ENCODE measurements around the gene PET100. TPM values are rescaled to one million over a fixed set of nuclear protein-coding genes. Genes with fewer than 3 reads are reported as not detected.
"Not testable (repeated sequence)": the region's sequence is repeated elsewhere in the genome, so short reads cannot be mapped to it uniquely, and the experiment has no call there.

Gene PET100
- total RNA-seq, 1 donor from 2014 or later = 186 TPM

DNA sequence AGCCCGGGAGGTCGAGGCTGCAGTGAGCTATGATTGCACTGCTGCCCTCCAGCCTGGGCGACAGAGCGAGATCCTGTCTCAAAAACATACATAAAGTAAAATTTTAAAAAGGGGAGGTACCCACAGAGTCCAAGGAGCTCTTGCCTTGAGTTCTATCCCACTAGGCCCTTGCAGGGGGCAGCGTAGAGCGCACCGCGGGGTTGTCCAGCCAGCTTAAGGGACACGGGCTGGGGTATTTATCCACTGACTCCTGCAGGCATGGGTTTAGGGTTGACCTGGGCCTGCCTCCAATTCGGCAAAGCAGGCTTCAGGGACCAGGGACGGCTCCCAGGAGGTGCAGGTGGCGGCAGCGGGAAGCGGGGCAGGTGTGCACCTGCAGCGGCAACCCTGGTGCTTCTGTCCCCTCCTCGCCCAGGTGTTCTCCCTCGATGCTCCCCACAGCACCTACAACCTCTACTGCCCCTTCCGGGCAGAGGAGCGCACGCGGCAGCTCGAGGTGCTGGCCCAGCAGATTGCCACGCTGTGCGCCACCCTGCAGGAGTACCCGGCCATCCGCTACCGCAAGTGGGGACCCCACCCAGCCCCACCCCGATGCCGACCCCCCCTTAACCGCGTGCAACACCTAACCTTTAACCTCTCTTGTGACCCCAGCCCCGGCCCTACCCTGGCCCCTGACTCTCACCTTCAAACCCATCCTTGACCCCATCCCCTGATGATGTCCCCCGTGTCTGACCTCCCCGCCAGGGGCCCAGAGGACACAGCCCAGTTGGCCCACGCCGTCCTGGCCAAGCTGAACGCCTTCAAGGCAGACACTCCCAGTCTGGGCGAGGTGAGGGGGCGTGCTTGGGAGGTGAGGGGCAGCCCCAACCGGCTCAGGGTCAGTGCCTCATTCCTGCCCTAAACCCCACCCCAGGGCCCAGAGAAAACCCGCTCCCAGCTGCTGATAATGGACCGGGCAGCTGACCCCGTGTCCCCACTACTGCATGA lies 12.0 kb downstream of the PET100 start:
- Mint-ChIP-seq H3K36me3 (ENCODE audit: unreplicated experiment) (no peaks in the 10 kb centered on the region), H3K27ac (ENCODE audit: unreplicated experiment) (no peak overlapping the region), H3K4me1 (ENCODE audit: low read depth, unreplicated experiment) (peaks cover 14% of the 10 kb centered on the region), H3K9me3 (ENCODE audit: unreplicated experiment) (peaks cover 12% of the 10 kb centered on the region), H3K27me3 (ENCODE audit: unreplicated experiment) (peaks cover 16% of the 10 kb centered on the region), H3K4me3 (ENCODE audit: unreplicated experiment) (no peak overlapping the region)
- peak; percentile 15 for TF ChIP-seq CTCF (IDR thresholded peaks at IDR 0.05; ENCODE audit: partially characterized antibody, unreplicated experiment)
- no peak for DNase-seq

DNA sequence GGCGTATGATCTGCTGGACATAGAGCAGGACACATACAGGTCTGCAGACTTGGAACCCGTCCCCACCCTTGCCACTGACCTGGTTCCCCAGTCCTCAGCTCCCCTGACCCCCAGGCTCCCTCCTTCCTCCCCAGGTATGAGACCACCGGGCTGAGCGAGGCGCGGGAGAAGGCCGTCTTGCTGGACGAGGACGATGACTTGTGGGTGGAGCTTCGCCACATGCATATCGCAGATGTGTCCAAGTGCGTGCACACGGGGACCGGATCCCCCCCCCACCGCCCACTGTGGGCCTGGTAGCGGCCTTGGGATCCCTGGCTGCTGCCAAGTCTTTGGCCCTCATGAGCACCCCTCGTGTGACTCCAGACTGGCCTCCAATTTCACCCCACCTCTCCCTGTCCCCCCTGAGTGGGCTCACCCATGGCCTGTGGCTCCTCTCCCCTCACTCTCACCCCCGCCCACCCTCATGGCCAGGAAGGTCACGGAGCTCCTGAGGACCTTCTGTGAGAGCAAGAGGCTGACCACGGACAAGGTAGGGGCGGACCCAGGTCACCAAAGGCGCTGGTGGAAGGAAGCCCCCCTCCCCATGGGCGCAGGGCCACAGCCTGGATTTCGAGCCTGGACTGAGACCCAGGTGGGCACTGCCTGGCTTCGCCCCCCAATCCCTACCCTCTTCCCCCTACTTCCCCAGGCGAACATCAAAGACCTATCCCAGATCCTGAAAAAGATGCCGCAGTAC lies 12.9 kb downstream of the PET100 start:
- Mint-ChIP-seq H3K27me3 (ENCODE audit: unreplicated experiment) (peaks cover 13% of the 10 kb centered on the region), H3K9me3 (ENCODE audit: unreplicated experiment) (peaks cover 12% of the 10 kb centered on the region), H3K27ac (ENCODE audit: unreplicated experiment) (no peak overlapping the region), H3K4me3 (ENCODE audit: unreplicated experiment) (no peak overlapping the region), H3K4me1 (ENCODE audit: low read depth, unreplicated experiment) (peaks cover 14% of the 10 kb centered on the region), H3K36me3 (ENCODE audit: unreplicated experiment) (no peaks in the 10 kb centered on the region)
- no peak for DNase-seq
- no peak for TF ChIP-seq CTCF (IDR thresholded peaks at IDR 0.05; ENCODE audit: partially characterized antibody, unreplicated experiment)

GRCh38 chr19:7643031-7643415 lies 13.4 kb downstream of the PET100 start:
- H3K36me3 Mint-ChIP-seq (ENCODE audit: unreplicated experiment) = no peaks in the 10 kb centered on the region
- no peak overlapping the region for H3K4me3 Mint-ChIP-seq (ENCODE audit: unreplicated experiment)
- H3K9me3 Mint-ChIP-seq (ENCODE audit: unreplicated experiment) = peaks cover 11% of the 10 kb centered on the region
- no peak for TF ChIP-seq CTCF (IDR thresholded peaks at IDR 0.05; ENCODE audit: partially characterized antibody, unreplicated experiment)
- DNase-seq = no peak
- no peak overlapping the region for H3K27ac Mint-ChIP-seq (ENCODE audit: unreplicated experiment)
- H3K27me3 Mint-ChIP-seq (ENCODE audit: unreplicated experiment) = peaks cover 13% of the 10 kb centered on the region
- peaks cover 14% of the 10 kb centered on the region for H3K4me1 Mint-ChIP-seq (ENCODE audit: low read depth, unreplicated experiment)

DNA sequence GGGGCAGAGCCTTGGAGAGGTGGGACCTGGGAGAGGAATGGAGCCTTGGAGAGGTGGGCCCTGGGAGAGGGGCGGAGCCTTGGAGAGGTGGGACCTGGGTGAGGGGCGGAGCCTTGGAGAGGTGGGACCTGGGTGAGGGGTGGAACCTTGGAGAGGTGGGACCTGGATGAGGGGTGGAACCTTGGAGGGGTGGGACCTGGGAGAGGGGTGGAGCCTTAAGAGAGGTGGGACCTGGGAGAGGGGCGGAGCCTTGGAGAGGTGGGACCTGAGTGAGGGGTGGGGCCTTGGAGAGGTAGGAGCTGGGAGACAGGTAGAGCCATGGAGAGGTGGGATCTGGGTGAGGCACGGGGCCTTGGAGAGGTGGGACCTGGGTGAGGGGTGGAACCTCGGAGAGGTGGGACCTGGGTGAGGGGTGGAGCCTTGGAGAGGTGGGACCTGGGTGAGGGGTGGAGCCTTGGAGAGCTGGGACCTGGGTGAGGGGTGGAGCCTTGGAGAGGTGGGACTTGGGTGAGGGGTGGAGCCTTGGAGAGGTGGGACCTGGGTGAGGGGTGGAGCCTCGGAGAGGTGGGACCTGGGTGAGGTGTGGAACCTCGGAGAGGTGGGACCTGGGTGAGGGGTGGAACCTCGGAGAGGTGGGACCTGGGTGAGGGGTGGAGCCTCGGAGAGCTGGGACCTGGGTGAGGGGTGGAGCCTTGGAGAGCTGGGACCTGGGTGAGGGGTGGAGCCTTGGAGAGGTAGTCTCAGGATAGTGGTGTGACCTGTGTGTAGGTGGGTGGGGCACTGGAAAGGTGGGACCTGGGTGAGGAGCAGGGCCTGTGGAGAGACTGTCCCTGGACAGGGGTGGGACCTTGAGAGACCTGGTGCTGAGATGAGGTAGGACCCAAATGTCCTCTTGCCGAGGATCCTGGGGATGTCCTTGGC lies 14.3 kb downstream of the PET100 start:
- Mint-ChIP-seq H3K27me3 (ENCODE audit: unreplicated experiment) (peaks cover 10% of the 10 kb centered on the region), H3K4me1 (ENCODE audit: low read depth, unreplicated experiment) (peaks cover 13% of the 10 kb centered on the region)
- not testable (repeated sequence) for H3K9me3 Mint-ChIP-seq (ENCODE audit: unreplicated experiment); H3K4me3 Mint-ChIP-seq (ENCODE audit: unreplicated experiment); H3K27ac Mint-ChIP-seq (ENCODE audit: unreplicated experiment); DNase-seq; H3K36me3 Mint-ChIP-seq (ENCODE audit: unreplicated experiment)

DNA sequence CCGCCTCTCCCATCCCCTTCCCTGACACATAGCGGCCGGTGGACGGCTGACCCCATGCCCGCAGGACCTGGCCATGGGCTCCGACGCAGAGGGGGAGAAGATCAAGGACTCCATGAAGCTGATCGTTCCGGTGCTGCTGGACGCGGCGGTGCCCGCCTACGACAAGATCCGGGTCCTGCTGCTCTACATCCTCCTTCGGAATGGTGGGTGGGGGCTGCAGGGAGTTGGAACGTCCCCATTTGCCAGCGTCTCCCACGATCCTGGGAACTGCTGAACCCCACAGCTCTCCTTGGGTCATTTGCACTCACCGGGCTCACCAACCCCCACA lies 14.9 kb downstream of the PET100 start:
- TF ChIP-seq CTCF (IDR thresholded peaks at IDR 0.05; ENCODE audit: partially characterized antibody, unreplicated experiment) = no peak
- Mint-ChIP-seq H3K36me3 (ENCODE audit: unreplicated experiment) (no peaks in the 10 kb centered on the region), H3K4me3 (ENCODE audit: unreplicated experiment) (no peak overlapping the region), H3K27me3 (ENCODE audit: unreplicated experiment) (peaks cover 8% of the 10 kb centered on the region), H3K27ac (ENCODE audit: unreplicated experiment) (no peak overlapping the region), H3K4me1 (ENCODE audit: low read depth, unreplicated experiment) (peaks cover 10% of the 10 kb centered on the region), H3K9me3 (ENCODE audit: unreplicated experiment) (peaks cover 5% of the 10 kb centered on the region)
- DNase-seq = no peak
